HG03095 (cell line): Measurements from ENCODE around the gene GZMA.
"Not testable (repeated sequence)": the region's sequence is repeated elsewhere in the genome, so short reads cannot be mapped to it uniquely, and the experiment has no call there.

Experiments used
- ATAC-seq: cut with Tn5 transposase; IDR thresholded peaks from one replicate; pipeline ENCODE4 v1.9.1; 2021; ENCODE audit warnings: moderate library complexity; ENCODE audit not compliant: unreplicated experiment

Gene GZMA

GRCh38 chr5:55102348-55102747 lies at the start of gene GZMA:
Gene GZMA (plus strand): TSS chr5:55102646. CDS start chr5:55102683, 37 bp downstream.
- ATAC-seq, result no peak

DNA sequence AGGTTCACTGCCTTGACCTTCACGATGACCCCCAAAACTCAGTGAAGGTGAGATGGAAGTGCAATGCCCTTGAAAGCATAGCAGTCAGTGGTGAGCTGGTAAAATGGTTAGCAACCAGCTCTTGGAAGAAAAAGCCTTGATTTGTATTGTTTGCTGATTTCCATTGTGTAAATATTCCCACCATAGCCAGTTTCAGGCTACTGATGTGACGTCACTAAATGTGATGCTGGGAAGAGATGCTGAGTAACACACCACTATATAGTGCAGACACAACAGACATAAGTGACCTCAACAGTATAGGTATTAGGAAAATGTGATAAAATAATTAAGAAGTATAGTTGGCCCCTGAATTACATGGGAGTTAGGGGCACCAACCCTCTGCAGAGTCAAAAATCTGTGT lies 47.3 kb upstream of the GZMA start:
- no peak for ATAC-seq

DNA sequence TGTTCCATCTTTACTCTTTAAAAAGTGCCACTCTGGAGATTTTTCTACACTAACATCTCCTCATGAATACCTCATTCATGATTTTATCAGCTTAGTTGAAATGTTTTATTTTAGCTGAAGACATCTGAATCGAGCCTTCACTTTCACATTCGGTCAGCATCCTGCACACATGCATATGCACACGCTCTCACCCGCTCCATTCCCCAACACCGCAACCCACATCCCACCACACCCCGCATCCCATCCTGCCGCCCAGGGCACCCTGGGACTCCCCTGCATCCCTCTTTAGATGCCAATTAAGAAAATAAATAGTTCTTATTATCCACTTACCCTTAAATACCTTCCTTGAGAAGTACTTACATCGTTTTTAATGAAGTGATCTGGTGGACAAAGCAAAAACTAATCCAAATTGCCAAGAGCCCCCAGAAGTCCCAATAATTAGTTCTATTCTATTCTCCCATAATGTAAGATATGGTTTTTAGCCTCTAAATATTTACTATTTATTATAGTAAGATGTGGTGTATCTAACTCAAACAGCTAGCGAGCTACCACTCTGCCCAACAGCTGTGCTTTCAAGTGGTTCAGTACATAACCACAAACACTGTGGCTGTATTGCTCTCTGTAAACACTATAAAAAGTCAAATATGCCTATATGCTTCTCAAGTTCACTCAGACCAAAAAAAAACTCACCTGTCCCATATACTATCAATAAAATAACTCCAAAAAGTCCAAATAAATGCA lies 40.2 kb upstream of the GZMA start:
- ATAC-seq, result no peak

- ATAC-seq, result no peak
Measured at GRCh38 chr5:55063220-55063863, 39.1 kb upstream of the GZMA start.

DNA sequence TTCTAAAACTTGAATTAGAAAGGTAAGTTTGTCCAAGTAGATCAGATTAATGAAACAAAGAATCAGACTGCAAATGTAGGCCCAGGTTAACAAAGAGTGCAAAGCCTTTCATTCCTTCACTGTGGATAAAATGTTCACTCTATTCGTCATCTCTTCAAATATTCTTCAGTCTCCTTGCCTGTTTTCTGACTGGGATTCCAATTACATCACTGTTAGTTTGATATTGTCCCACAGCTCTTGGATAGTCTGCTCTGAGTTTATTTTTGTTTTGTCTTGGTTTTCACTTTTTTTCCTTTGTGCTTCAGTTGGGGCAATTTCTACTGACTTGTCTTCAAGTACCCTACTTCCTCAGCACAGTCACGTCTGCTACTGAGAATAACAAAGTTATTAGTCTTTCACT lies 38.5 kb upstream of the GZMA start:
- no peak for ATAC-seq

GRCh38 chr5:55064523-55064922 lies 37.9 kb upstream of the GZMA start:
- ATAC-seq, result no peak

DNA sequence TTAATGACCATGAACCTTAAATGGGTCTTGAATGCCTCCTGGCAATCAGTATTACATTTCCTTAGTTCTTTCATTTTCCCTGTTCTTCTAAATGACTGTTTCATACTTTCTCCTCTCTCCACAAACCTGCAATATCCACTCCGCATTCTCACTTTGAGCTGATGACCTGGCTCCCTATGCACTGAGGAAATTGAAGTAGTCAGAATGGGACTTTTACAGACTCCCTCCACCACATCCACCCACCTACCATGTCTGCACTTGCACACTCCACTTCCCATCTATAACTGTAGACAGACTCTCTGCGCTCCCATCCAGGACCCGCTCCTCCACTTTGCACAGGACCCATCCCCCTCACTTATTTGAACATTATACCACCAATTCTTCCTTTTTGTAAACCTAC lies 36.2 kb upstream of the GZMA start:
- ATAC-seq, result no peak

DNA sequence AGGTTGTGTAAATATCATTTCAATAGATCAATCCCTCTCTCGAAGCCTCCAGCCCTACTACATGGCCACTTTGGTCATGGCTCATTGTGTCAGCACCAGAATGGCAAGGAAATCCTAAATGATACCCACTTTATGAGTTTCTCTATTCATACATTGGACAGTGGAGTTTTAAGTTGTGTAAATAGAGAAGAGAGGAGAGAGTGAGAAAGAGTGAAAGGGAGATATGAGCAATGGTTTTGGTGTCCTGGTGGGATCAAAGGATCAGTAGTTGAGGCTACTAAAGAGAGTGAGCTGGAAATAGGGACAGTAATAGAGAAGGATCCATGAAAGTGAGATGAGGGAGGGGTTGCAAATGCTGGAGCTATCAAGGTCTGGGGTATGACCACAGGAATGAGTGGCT lies 31.5 kb upstream of the GZMA start:
- ATAC-seq, result no peak

- no peak for ATAC-seq
Measured at GRCh38 chr5:55071413-55071812, 31.0 kb upstream of the GZMA start.

- no peak for ATAC-seq
Measured at GRCh38 chr5:55072666-55073065, 29.8 kb upstream of the GZMA start.

DNA sequence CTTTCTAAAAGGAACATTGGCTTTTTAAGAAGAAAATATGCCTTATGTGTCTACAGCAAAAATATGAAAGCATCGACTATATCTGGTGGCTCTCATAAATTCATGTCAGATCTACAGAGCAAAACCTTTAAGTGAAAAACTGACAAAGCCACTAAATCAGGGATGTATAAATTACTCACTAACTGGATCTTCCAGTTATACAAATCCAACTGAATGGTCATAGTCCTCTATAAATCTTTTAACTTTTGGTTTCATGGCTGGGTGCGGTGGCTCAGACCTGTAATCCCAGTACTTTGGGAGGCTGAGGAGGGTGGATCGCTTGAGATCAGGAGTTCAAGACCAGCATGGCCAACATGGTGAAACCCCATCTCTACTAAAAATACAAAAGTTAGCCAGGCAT lies 29.2 kb upstream of the GZMA start:
- ATAC-seq, result no peak

DNA sequence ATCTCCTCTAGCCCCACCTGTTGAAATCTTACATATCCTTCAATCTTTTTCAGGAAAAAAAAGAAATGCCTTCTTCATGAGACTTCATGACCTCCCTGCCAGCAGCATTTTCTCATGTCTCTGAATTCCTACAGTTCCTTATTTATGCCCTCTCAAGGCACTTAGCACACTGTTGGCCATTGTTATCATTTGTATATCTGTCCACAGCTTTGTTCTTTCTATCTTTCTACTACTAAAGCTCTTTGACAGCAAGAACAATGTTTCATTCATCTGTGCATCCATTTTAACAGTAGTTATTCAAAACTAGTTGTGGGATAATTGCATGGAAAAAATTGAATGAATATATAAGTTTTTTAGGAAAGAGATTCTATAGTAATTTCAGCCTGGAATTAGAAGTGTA lies 20.9 kb upstream of the GZMA start:
- no peak for ATAC-seq

DNA sequence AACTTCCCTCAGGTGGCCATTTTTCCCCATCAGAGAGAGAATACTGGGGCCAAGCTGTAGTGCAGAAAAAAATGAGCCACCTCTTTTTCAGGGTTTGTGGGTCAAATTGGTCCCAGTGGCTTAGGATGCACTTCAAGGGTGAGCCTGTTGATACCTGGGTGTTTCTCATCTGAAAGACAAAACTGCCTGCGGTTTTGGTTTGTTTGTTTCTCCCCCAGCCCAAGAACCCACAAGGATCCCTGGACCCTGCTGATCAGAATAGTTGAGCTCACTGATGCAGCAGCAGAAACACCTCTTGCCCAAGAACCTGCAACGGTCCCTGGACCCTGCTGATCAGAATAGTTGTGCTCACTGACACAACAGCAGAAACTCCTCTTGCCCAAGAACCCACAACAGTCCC lies 13.1 kb upstream of the GZMA start:
- ATAC-seq, result not testable (repeated sequence)

DNA sequence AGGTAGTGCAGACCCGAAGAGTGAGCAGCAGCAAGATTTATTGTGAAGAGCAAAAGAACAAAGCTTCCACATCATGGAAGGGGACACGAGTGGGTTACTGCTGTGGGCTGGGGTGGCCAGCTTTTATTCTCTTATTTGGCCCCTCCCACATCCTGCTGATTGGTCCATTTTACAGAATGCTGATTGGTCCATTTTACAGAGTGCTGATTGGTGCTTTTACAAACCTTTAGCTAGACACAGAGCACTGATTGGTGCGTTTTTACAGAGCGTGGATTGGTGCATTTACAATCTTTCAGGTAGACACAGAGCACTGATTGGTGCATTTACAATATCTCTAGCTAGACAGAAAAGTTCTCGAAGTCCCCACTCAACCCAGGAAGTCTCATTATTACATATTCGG lies 11.4 kb upstream of the GZMA start:
- not testable (repeated sequence) for ATAC-seq

DNA sequence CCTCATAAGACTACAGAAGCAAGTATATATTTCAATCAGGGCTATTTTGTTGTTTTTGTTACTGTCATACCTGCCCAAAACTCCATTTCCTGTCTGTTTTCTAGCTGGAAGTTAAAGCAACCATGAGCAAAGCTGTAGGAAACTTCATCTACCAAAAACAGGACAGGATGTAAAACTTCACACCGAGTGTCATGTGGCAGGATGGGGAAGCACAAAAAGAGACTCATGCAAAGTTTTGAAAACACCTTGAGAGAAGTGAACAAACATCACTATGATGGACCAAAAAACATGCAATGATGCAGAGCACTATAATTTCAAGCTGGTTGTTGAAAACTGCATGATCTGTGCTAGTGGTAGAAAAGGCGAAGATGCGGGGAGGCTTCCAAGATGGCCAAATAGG lies 6.3 kb upstream of the GZMA start:
- no peak for ATAC-seq

GRCh38 chr5:55096861-55097260 lies 5.6 kb upstream of the GZMA start:
- ATAC-seq, result no peak

GRCh38 chr5:55101148-55101547 lies 1.3 kb upstream of the GZMA start:
- ATAC-seq, result not testable (repeated sequence)

- no peak for ATAC-seq
Measured at GRCh38 chr5:55101556-55102276, 730 bp upstream of the GZMA start.

DNA sequence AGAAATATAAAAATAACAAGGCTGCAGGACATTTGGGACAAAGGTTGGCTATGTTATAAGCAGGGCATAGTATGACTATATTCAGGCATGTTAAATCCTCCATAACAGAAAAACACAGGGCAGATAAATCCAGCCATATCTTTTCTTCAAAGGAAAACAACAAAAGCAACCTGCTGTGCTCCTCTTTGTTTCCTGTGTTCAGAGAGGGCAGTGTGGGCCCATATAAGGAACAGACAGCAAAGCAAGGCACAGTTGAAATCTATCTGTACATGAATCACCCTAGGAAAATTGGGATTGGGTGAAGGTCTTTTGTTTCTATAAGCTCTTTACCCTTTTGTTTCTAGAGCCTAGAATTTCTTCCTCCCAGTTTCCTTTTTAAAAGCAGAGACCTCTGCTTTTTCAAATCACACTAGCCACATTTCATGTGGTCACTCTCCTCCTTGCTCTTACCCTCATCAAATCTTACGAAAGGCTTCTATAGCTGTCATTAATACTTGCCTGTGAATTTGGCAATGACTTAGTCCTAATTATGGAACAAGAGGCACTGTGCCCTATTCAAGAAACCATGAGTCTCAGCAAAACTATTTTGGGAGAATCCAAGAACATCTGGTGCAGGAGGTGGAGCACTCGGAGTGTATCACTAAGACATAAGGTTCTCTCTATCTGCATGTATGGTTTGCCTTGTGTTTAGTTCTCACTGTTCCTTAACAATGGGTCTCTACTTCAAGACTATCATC lies 1.8 kb downstream of the GZMA start:
- no peak for ATAC-seq

DNA sequence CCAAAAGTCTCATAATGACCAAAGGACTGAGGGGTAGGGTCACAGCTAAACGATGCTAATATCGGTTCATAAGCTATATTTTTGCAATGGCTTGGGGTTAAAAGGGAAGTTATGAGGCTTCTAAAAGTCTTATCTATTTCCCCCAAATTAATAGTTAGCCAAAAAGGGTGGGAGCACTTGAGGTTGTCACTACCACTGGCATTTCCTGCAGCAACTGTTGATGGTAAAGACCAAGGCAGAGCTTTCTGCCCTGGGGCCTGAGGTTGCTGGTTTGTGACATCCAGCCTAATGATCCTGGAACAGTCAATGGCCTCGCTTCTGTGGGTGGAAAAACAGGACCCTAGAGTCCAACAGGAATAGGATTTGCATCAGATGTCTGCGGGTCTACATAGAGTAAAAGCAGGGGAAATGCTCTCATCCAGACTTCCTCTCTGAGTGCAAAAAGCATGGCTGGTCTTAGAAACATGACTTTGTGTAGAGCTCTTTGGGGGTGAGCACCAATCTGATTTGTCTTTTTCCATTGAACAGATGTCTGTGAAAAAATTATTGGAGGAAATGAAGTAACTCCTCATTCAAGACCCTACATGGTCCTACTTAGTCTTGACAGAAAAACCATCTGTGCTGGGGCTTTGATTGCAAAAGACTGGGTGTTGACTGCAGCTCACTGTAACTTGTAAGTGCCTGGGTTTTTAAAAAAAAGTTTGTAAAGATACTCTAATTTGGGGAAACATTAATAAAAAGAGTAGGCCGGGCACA lies 2.7 kb downstream of the GZMA start:
- no peak for ATAC-seq

GRCh38 chr5:55105976-55106375 lies 3.5 kb downstream of the GZMA start:
- not testable (repeated sequence) for ATAC-seq
